ENCODE results near the gene STRA6. TPM values are rescaled to one million over a fixed set of nuclear protein-coding genes. Genes with fewer than 3 reads are reported as not detected.

Gene STRA6
- total and polyA plus RNA-seq, 2 of the 8 experiments (the other 6 are each of a cell fraction or from before 2014, with no cell fraction given) = 9.3 to 14.5 TPM

- TF ChIP-seq, protein P1, sequence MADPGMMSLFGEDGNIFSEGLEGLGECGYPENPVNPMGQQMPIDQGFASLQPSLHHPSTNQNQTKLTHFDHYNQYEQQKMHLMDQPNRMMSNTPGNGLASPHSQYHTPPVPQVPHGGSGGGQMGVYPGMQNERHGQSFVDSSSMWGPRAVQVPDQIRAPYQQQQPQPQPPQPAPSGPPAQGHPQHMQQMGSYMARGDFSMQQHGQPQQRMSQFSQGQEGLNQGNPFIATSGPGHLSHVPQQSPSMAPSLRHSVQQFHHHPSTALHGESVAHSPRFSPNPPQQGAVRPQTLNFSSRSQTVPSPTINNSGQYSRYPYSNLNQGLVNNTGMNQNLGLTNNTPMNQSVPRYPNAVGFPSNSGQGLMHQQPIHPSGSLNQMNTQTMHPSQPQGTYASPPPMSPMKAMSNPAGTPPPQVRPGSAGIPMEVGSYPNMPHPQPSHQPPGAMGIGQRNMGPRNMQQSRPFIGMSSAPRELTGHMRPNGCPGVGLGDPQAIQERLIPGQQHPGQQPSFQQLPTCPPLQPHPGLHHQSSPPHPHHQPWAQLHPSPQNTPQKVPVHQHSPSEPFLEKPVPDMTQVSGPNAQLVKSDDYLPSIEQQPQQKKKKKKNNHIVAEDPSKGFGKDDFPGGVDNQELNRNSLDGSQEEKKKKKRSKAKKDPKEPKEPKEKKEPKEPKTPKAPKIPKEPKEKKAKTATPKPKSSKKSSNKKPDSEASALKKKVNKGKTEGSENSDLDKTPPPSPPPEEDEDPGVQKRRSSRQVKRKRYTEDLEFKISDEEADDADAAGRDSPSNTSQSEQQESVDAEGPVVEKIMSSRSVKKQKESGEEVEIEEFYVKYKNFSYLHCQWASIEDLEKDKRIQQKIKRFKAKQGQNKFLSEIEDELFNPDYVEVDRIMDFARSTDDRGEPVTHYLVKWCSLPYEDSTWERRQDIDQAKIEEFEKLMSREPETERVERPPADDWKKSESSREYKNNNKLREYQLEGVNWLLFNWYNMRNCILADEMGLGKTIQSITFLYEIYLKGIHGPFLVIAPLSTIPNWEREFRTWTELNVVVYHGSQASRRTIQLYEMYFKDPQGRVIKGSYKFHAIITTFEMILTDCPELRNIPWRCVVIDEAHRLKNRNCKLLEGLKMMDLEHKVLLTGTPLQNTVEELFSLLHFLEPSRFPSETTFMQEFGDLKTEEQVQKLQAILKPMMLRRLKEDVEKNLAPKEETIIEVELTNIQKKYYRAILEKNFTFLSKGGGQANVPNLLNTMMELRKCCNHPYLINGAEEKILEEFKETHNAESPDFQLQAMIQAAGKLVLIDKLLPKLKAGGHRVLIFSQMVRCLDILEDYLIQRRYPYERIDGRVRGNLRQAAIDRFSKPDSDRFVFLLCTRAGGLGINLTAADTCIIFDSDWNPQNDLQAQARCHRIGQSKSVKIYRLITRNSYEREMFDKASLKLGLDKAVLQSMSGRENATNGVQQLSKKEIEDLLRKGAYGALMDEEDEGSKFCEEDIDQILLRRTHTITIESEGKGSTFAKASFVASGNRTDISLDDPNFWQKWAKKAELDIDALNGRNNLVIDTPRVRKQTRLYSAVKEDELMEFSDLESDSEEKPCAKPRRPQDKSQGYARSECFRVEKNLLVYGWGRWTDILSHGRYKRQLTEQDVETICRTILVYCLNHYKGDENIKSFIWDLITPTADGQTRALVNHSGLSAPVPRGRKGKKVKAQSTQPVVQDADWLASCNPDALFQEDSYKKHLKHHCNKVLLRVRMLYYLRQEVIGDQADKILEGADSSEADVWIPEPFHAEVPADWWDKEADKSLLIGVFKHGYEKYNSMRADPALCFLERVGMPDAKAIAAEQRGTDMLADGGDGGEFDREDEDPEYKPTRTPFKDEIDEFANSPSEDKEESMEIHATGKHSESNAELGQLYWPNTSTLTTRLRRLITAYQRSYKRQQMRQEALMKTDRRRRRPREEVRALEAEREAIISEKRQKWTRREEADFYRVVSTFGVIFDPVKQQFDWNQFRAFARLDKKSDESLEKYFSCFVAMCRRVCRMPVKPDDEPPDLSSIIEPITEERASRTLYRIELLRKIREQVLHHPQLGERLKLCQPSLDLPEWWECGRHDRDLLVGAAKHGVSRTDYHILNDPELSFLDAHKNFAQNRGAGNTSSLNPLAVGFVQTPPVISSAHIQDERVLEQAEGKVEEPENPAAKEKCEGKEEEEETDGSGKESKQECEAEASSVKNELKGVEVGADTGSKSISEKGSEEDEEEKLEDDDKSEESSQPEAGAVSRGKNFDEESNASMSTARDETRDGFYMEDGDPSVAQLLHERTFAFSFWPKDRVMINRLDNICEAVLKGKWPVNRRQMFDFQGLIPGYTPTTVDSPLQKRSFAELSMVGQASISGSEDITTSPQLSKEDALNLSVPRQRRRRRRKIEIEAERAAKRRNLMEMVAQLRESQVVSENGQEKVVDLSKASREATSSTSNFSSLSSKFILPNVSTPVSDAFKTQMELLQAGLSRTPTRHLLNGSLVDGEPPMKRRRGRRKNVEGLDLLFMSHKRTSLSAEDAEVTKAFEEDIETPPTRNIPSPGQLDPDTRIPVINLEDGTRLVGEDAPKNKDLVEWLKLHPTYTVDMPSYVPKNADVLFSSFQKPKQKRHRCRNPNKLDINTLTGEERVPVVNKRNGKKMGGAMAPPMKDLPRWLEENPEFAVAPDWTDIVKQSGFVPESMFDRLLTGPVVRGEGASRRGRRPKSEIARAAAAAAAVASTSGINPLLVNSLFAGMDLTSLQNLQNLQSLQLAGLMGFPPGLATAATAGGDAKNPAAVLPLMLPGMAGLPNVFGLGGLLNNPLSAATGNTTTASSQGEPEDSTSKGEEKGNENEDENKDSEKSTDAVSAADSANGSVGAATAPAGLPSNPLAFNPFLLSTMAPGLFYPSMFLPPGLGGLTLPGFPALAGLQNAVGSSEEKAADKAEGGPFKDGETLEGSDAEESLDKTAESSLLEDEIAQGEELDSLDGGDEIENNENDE (IDR thresholded peaks at IDR 0.05; ENCODE audit: insufficient replicate concordance, low read length) = no peak
- TF ChIP-seq SRF (IDR thresholded peaks at IDR 0.05; ENCODE audit: low read depth, low read length) (no peak), BACH1 (IDR thresholded peaks at IDR 0.05; ENCODE audit: low read length) (no peak), KDM1A (IDR thresholded peaks at IDR 0.05; ENCODE audit: borderline replicate concordance, low read length) (no peak), CTCF (IDR thresholded peaks at IDR 0.05; ENCODE audit: control extremely low read depth in 1 of 3, insufficient read depth in 1 of 3, low read depth in 1 of 3, low read length in 3 of 3) (no peak), KDM4A (IDR thresholded peaks at IDR 0.05; ENCODE audit: low read depth, low read length, severe bottlenecking) (no peak), ASH2L (IDR thresholded peaks at IDR 0.05; ENCODE audit: low read length) (no peak), GABPA (IDR thresholded peaks at IDR 0.05; ENCODE audit: borderline replicate concordance, insufficient read depth, low read length) (no peak)
These were observed 28.2 kb downstream of the STRA6 start (continued) for GRCh38 chr15:74174219-74174957.

Measured in H1 (cell line).